Right atrium auricular region (tissue), 2 donors: ENCODE data around the gene DLL1. TPM values are rescaled to one million over a fixed set of nuclear protein-coding genes. Genes with fewer than 3 reads are reported as not detected.

Experiments used
- DNase-seq: peaks from one replicate; pipeline ENCODE4 v3.0.0-alpha.2; 2019; ENCODE audit warnings: low spot score
- H3K27ac ChIP-seq, 2 donors: fragments of 200-600 bp; sonication (generic); 1 replicate in 1 of 2; 2 replicates in 1 of 2; pipeline ENCODE4 v1.5.1; 2016 to 2019
- H3K27me3 ChIP-seq, 2 donors: fragments of 200-600 bp; sonication (generic); one replicate each; pipeline versions ENCODE4 v1.5.1 to v1.6.0; 2017 to 2019
- H3K36me3 ChIP-seq: fragments of 200-600 bp; sonication (generic); one replicate; pipeline ENCODE4 v1.5.1; 2016
- H3K4me1 ChIP-seq, 2 donors: fragments of 200-600 bp; sonication (generic); one replicate each; pipeline versions ENCODE4 v1.5.1 to v1.6.0; 2017 to 2019
- H3K4me3 ChIP-seq, 2 donors: fragments of 200-600 bp; sonication (generic); 1 replicate in 1 of 2; 2 replicates in 1 of 2; pipeline ENCODE4 v1.5.1; 2017 to 2019; ENCODE audit warnings: mild to moderate bottlenecking in 1 of 2, moderate library complexity in 1 of 2
- H3K9me3 ChIP-seq, 2 donors: fragments of 200-600 bp; sonication (generic); one replicate each; pipeline ENCODE4 v1.5.1; 2019
- CTCF ChIP-seq, 2 donors: fragments of 200-600 bp; sonication (generic); IDR thresholded peaks; one replicate each; pipeline ENCODE4 v1.5.1; 2019; ENCODE audit warnings: antibody characterized with exemption in 2 of 2
- total RNA-seq, 2 donors: library from RNA; depleted of rRNA; stranded (reverse); fragments of >200 nt; gene quantifications; one replicate each; pipeline ENCODE4 v1.1.0, GENCODE V29; 2016

DLL1 gene
- total RNA-seq, 2 donors from 2014 or later, result 11.2 to 22.0 TPM

- DNase-seq, result no peak
- Histone ChIP-seq H3K4me1 (no peaks in the 10 kb centered on the region), H3K4me3 (no peak overlapping the region), H3K36me3 (no peaks in the 10 kb centered on the region), H3K27ac (no peak overlapping the region), H3K27me3 (no peaks in the 10 kb centered on the region), H3K9me3 (no peaks in the 10 kb centered on the region)
- TF ChIP-seq CTCF (IDR thresholded peaks at IDR 0.05), result no peak
Measured at GRCh38 chr6:170260686-170261085, 30.2 kb downstream of the DLL1 start.

- Histone ChIP-seq H3K9me3 (no peaks in the 10 kb centered on the region), H3K4me1 (no peaks in the 10 kb centered on the region), H3K36me3 (no peaks in the 10 kb centered on the region), H3K4me3 (no peak overlapping the region), H3K27me3 (no peaks in the 10 kb centered on the region), H3K27ac (no peak overlapping the region)
- no peak for DNase-seq
- TF ChIP-seq CTCF (IDR thresholded peaks at IDR 0.05), result no peak
Measured at GRCh38 chr6:170259278-170259677, 31.6 kb downstream of the DLL1 start.

- Histone ChIP-seq H3K27ac (no peak overlapping the region), H3K4me1 (no peaks in the 10 kb centered on the region), H3K27me3 (no peaks in the 10 kb centered on the region), H3K4me3 (no peak overlapping the region), H3K36me3 (no peaks in the 10 kb centered on the region), H3K9me3 (no peaks in the 10 kb centered on the region)
- TF ChIP-seq CTCF (IDR thresholded peaks at IDR 0.05), result no peak
- DNase-seq, result no peak
Measured at GRCh38 chr6:170258407-170258806, 32.5 kb downstream of the DLL1 start.

GRCh38 chr6:170257376-170257775 is 33.5 kb downstream of the DLL1 start:
- H3K27ac ChIP-seq, result no peak overlapping the region
- H3K4me1 ChIP-seq, result no peaks in the 10 kb centered on the region
- no peak overlapping the region for H3K4me3 ChIP-seq
- no peak for DNase-seq
- H3K36me3 ChIP-seq, result no peaks in the 10 kb centered on the region
- H3K27me3 ChIP-seq, result no peaks in the 10 kb centered on the region
- no peaks in the 10 kb centered on the region for H3K9me3 ChIP-seq
- no peak for TF ChIP-seq CTCF (IDR thresholded peaks at IDR 0.05)

- no peak overlapping the region for H3K27ac ChIP-seq
- no peak for DNase-seq
- H3K4me3 ChIP-seq, result no peak overlapping the region
- H3K9me3 ChIP-seq, result no peaks in the 10 kb centered on the region
- no peaks in the 10 kb centered on the region for H3K36me3 ChIP-seq
- TF ChIP-seq CTCF (IDR thresholded peaks at IDR 0.05), result no peak
- no peaks in the 10 kb centered on the region for H3K4me1 ChIP-seq
- H3K27me3 ChIP-seq, result no peaks in the 10 kb centered on the region
Measured at GRCh38 chr6:170256641-170257040, 34.2 kb downstream of the DLL1 start.

- H3K27me3 ChIP-seq, result no peaks in the 10 kb centered on the region
- no peak overlapping the region for H3K27ac ChIP-seq
- no peaks in the 10 kb centered on the region for H3K9me3 ChIP-seq
- no peak overlapping the region for H3K4me3 ChIP-seq
- no peaks in the 10 kb centered on the region for H3K4me1 ChIP-seq
- H3K36me3 ChIP-seq, result no peaks in the 10 kb centered on the region
- no peak for DNase-seq
- TF ChIP-seq CTCF (IDR thresholded peaks at IDR 0.05), result no peak
Measured at GRCh38 chr6:170255426-170256125, 35.3 kb downstream of the DLL1 start.
